B cell (primary cell): ENCODE results near the gene SMAD7. TPM values are rescaled to one million over a fixed set of nuclear protein-coding genes. Genes with fewer than 3 reads are reported as not detected.

ENCODE experiments used
- ATAC-seq: fragments of 200-7000 bp; cut with Tn5 transposase; one replicate; pipeline ENCODE4 v1.10.0; 2021; ENCODE audit warnings: low read depth, mild to moderate bottlenecking, moderate number of reproducible peaks, moderate library complexity
- CTCF ChIA-PET: fragments of 350-600 bp; sonication (Branson Sonifier 250); formaldehyde crosslinking; loops from one replicate; lab custom pipeline; 2021; ENCODE audit warnings: antibody characterized with exemption, inconsistent platforms; lab: Charles Lee
- POLR2A ChIA-PET: fragments of 350-600 bp; sonication (Branson Sonifier 250); formaldehyde crosslinking; loops from one replicate; lab custom pipeline; 2021; ENCODE audit warnings: antibody characterized with exemption; lab: Charles Lee
- DNase-seq: peaks from one replicate; pipeline ENCODE4 v3.0.0; 2013
- H2AFZ ChIP-seq: 2 replicates; pipeline ENCODE4 v1.6.1; 2012; ENCODE audit warnings: mild to moderate bottlenecking, low read depth, low read length; ENCODE audit not compliant: insufficient read depth, poor library complexity, severe bottlenecking
- H3K27ac ChIP-seq, 2 donors: 1 replicate in 1 of 2; 2 replicates in 1 of 2; pipeline ENCODE4 v1.5.1; 2012 to 2013; ENCODE audit warnings: low read length in 2 of 2, mild to moderate bottlenecking in 2 of 2, moderate library complexity in 1 of 2
- H3K27me3 ChIP-seq, 4 experiments: fragments of 200-600 bp in 1 of 4; sonication (generic) in 1 of 4; replicated peaks in 1 of 4; 1 replicate in 2 of 4; 2 replicates in 2 of 4; pipeline versions ENCODE4 v1.6.1 to v1.7.0; 2013 to 2016; ENCODE audit warnings: low read length in 3 of 4, mild to moderate bottlenecking in 2 of 4, mixed read lengths in 1 of 4, moderate library complexity in 1 of 4; ENCODE audit not compliant: insufficient read depth in 4 of 4, control insufficient read depth in 3 of 4; ENCODE audit errors: control extremely low read depth in 1 of 4
- H3K36me3 ChIP-seq, 2 experiments: replicated peaks in 1 of 2; 1 replicate in 1 of 2; 2 replicates in 1 of 2; pipeline versions ENCODE4 v1.6.1 to v1.7.1; 2013; ENCODE audit warnings: low read length in 1 of 2; ENCODE audit not compliant: insufficient read depth in 2 of 2, control insufficient read depth in 1 of 2; ENCODE audit errors: control extremely low read depth in 1 of 2, extremely low read depth in 1 of 2
- H3K4me1 ChIP-seq, 2 donors: fragments of 200-600 bp in 1 of 2; sonication (generic) in 1 of 2; 1 replicate in 1 of 2; 2 replicates in 1 of 2; pipeline versions ENCODE4 v1.5.1 to v1.6.1; 2013 to 2017; ENCODE audit warnings: low read length in 2 of 2; ENCODE audit not compliant: control insufficient read depth in 2 of 2, insufficient read depth in 2 of 2
- H3K4me2 ChIP-seq: replicated peaks from 2 replicates; pipeline ENCODE3; 2012; ENCODE audit warnings: mild to moderate bottlenecking, low read depth, low read length; ENCODE audit not compliant: poor library complexity, severe bottlenecking
- H3K4me3 ChIP-seq, 5 experiments: fragments of 200-600 bp in 1 of 5; sonication (generic) in 1 of 5; 1 replicate in 3 of 5; 2 replicates in 2 of 5; pipeline versions ENCODE4 v1.5.1 to v1.7.0; 2011 to 2016; ENCODE audit warnings: low read length in 4 of 5, mild to moderate bottlenecking in 4 of 5, low read depth in 2 of 5, control low read depth in 1 of 5, moderate library complexity in 1 of 5; ENCODE audit not compliant: insufficient read depth in 1 of 5; ENCODE audit errors: control extremely low read depth in 1 of 5, extremely low read depth in 1 of 5
- H3K79me2 ChIP-seq: fragments of 200-600 bp; sonication (generic); one replicate; pipeline ENCODE4 v1.6.0; 2016; ENCODE audit warnings: low read length; ENCODE audit not compliant: control insufficient read depth, insufficient read depth
- H3K9ac ChIP-seq: fragments of 200-600 bp; sonication (generic); 2 replicates; pipeline ENCODE4 v1.6.1; 2017; ENCODE audit warnings: mild to moderate bottlenecking, low read length, moderate library complexity
- H3K9me3 ChIP-seq, 3 donors: one replicate each; pipeline versions ENCODE4 v1.6.1 to v1.7.1; 2013; ENCODE audit warnings: low read length in 2 of 3; ENCODE audit not compliant: control insufficient read depth in 2 of 3, insufficient read depth in 1 of 3; ENCODE audit errors: control extremely low read depth in 1 of 3
- H4K20me1 ChIP-seq: 2 replicates; pipeline ENCODE4 v1.6.0; 2012; ENCODE audit warnings: mild to moderate bottlenecking, low read length; ENCODE audit not compliant: insufficient read depth, control insufficient read depth, poor library complexity, severe bottlenecking
- H3K27ac Mint-ChIP-seq: one replicate; pipeline ENCODE4 v1.8.0; 2021; ENCODE audit warnings: mixed read lengths
- H3K27me3 Mint-ChIP-seq: one replicate; pipeline ENCODE4 v1.8.0; 2021; ENCODE audit warnings: mixed read lengths
- H3K4me1 Mint-ChIP-seq: one replicate; pipeline ENCODE4 v1.8.0; 2021; ENCODE audit warnings: mixed read lengths
- H3K4me3 Mint-ChIP-seq: one replicate; pipeline ENCODE4 v1.8.0; 2021; ENCODE audit warnings: mixed read lengths
- H3K9me3 Mint-ChIP-seq: one replicate; pipeline ENCODE4 v1.8.0; 2022; ENCODE audit warnings: mixed read lengths; ENCODE audit not compliant: insufficient read depth
- EZH2 ChIP-seq: IDR thresholded peaks from 2 replicates; pipeline ENCODE4 v1.6.1; 2012; ENCODE audit warnings: borderline replicate concordance, low read depth, mild to moderate bottlenecking, moderate library complexity, low read length; ENCODE audit not compliant: insufficient read depth, poor library complexity, severe bottlenecking
- WGBS: methylation state at CpG from one replicate; pipeline ENCODE4 v1.1.5; 2013; ENCODE audit warnings: missing lambda C conversion rate; ENCODE audit not compliant: insufficient coverage; 5-methylcytosine and 5-hydroxymethylcytosine counted together
- intact Hi-C: fragments of 100-400 bp; cut with micrococcal nuclease; formaldehyde crosslinking; loops from one replicate; pipeline ENCODE4 v1.10.0; 2022
- polyA plus RNA-seq: library from polyadenylated mRNA; depleted of rRNA; stranded (reverse); fragments of >200 nt; gene quantifications from 2 replicates; pipeline ENCODE4 v1.2.3, GENCODE V29; 2012
- total RNA-seq, 2 donors: library from RNA; stranded (reverse); fragments of 120-200 nt in 1 of 2; gene quantifications; 1 replicate in 1 of 2; 2 replicates in 1 of 2; pipeline versions ENCODE4 v1.2.3 to v1.2.4, GENCODE V29; 2013 to 2022
- TF ChIP-seq, protein P1 (sequence below): fragments of 200-600 bp; IDR thresholded peaks from one replicate; pipeline ENCODE4 v1.8.0; 2022; ENCODE audit warnings: antibody characterized with exemption, mild to moderate bottlenecking

SMAD7 gene
- total and polyA plus RNA-seq, 2 donors (not counting 1 experiment from before 2014, with no cell fraction given) = 10.1 to 20.9 TPM

DNA sequence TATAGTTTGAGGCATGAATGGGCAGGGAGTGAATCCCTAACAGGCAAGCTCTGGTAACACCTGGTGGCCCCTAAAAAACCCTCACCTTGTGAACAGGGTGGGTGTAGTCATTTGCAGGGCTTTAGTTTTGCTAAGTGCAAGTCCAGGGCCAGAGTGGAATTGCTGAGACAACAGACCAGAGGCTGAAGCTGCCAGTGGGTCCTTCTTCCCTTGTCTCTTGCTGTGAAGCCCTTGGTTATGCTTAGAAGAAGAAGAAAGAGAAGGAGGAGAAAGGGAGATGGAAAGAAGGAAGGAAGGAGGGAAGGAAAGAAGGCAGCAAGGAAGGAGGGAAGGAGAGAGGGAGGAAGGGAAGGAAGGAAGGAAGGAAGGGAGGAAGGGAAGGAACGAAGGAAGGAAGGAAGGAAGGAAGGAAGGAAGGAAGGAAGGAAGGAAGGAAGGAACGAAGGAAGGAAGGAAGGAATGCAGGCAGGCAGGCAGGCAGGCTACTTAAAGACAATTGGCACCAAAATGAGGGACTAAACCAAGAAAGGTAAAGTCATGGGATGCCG is 45.8 kb downstream of the SMAD7 start:
- ChIA-PET POLR2A (no interaction called here), CTCF (no interaction called here)
- no peak overlapping the region for H2AFZ ChIP-seq
- no peak for DNase-seq
- H3K79me2 ChIP-seq = no peaks in the 10 kb centered on the region
- H3K36me3 ChIP-seq = no peaks in the 10 kb centered on the region
- H3K9ac ChIP-seq = no peak overlapping the region
- no peak overlapping the region for H3K27ac ChIP-seq
- no peaks in the 10 kb centered on the region for H3K27me3 ChIP-seq
- Mint-ChIP-seq H3K27ac (no peak overlapping the region), H3K4me3 (no peak overlapping the region), H3K4me1 (peaks cover 1% of the 10 kb centered on the region), H3K9me3 (peaks cover 7% of the 10 kb centered on the region), H3K27me3 (peaks cover 6% of the 10 kb centered on the region)
- H3K9me3 ChIP-seq = peaks cover 0 to 18% (median 10%) of the 10 kb centered on the region in 3 donors
- 96% methylated on average over 2 of the region's 3 CpGs for WGBS
- no peak overlapping the region for H3K4me3 ChIP-seq
- intact Hi-C loops = no loop called here
- no peak for TF ChIP-seq EZH2
- TF ChIP-seq, protein P1, sequence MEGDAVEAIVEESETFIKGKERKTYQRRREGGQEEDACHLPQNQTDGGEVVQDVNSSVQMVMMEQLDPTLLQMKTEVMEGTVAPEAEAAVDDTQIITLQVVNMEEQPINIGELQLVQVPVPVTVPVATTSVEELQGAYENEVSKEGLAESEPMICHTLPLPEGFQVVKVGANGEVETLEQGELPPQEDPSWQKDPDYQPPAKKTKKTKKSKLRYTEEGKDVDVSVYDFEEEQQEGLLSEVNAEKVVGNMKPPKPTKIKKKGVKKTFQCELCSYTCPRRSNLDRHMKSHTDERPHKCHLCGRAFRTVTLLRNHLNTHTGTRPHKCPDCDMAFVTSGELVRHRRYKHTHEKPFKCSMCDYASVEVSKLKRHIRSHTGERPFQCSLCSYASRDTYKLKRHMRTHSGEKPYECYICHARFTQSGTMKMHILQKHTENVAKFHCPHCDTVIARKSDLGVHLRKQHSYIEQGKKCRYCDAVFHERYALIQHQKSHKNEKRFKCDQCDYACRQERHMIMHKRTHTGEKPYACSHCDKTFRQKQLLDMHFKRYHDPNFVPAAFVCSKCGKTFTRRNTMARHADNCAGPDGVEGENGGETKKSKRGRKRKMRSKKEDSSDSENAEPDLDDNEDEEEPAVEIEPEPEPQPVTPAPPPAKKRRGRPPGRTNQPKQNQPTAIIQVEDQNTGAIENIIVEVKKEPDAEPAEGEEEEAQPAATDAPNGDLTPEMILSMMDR = no peak
- H4K20me1 ChIP-seq = no peaks in the 10 kb centered on the region
- ATAC-seq = no peak
- no peak overlapping the region for H3K4me2 ChIP-seq
- H3K4me1 ChIP-seq = no peaks in the 10 kb centered on the region

DNA sequence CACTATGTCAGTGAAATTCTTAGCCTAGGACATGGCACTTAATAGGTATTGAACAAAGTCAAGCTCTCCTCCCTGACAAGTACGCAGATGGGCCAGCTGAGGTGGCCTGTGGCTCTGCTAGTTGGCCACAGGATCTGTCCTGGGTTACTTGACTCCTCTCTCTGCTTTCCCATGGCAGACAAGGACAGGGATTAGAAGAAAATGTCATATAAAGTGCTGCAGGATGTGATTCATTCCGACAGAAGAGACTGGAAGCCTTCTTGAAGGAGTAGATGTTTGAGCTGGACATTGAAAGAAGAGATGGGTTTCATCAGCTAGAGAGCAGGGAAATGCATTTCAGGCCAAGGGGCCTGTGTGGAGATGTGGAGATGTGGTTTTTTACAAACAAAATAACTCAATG is 46.7 kb downstream of the SMAD7 start:
- no peaks in the 10 kb centered on the region for H3K36me3 ChIP-seq
- DNase-seq (no peak), ATAC-seq (no peak)
- 100% methylated on average over 1 of the region's 2 CpGs for WGBS
- H3K9me3 ChIP-seq = peaks cover 0 to 21% (median 10%) of the 10 kb centered on the region in 3 donors
- no peaks in the 10 kb centered on the region for H3K79me2 ChIP-seq
- Mint-ChIP-seq H3K27ac (no peak overlapping the region), H3K4me3 (no peak overlapping the region), H3K9me3 (peaks cover 9% of the 10 kb centered on the region), H3K4me1 (peaks cover 2% of the 10 kb centered on the region), H3K27me3 (peaks cover 6% of the 10 kb centered on the region)
- H4K20me1 ChIP-seq = no peaks in the 10 kb centered on the region
- H3K4me3 ChIP-seq = no peak overlapping the region
- H2AFZ ChIP-seq = no peak overlapping the region
- H3K9ac ChIP-seq = no peak overlapping the region
- intact Hi-C loops = no loop called here
- H3K27ac ChIP-seq = no peak overlapping the region
- no peaks in the 10 kb centered on the region for H3K4me1 ChIP-seq
- H3K4me2 ChIP-seq = no peak overlapping the region
- no peak for TF ChIP-seq EZH2
- TF ChIP-seq, protein P1 = no peak
- no peaks in the 10 kb centered on the region for H3K27me3 ChIP-seq
- ChIA-PET CTCF (no interaction called here), POLR2A (no interaction called here)
